ENCODE data around the gene OR10A6. TPM values are rescaled to one million over a fixed set of nuclear protein-coding genes. Genes with fewer than 3 reads are reported as not detected.

Gene OR10A6
- total and polyA plus RNA-seq, 9 of the 15 experiments (the other 6 are each of a cell fraction or from before 2014, with no cell fraction given) = not detected

GRCh38 chr11:7931168-7931567 is at the start of gene OR10A6 (continued):
- no peak for TF ChIP-seq ZBTB33 (CRISPR knock-in tag; IDR thresholded peaks at IDR 0.05)

- CTCF ChIA-PET (ENCODE audit: low intra/inter-chr PET ratio) = no interaction called here
- 21% methylated on average over 5 of the region's 5 CpGs for WGBS (ENCODE audit: insufficient coverage, low coverage, missing lambda C conversion rate)
- no peak overlapping the region for H3K4me3 ChIP-seq
- TF ChIP-seq HES1 (IDR thresholded peaks at IDR 0.05; ENCODE audit: low read depth) (no peak), HNRNPH1 (optimal IDR thresholded peaks at IDR 0.05; ENCODE audit: low read depth, low read length) (no peak), CEBPB (tag; IDR thresholded peaks at IDR 0.05) (peak; percentile 95), ZNF253 (CRISPR knock-in tag; conservative IDR thresholded peaks at IDR 0.05) (no peak), KLF13 (tag; IDR thresholded peaks at IDR 0.05; ENCODE audit: borderline replicate concordance, low read depth) (no peak), NFE2L1 (tag; IDR thresholded peaks at IDR 0.05; ENCODE audit: borderline replicate concordance, low read depth) (no peak), SMARCE1 (IDR thresholded peaks at IDR 0.05) (no peak), HOXB6 (CRISPR knock-in tag; IDR thresholded peaks at IDR 0.05; ENCODE audit: borderline replicate concordance) (no peak), TEAD1 (CRISPR knock-in tag; IDR thresholded peaks at IDR 0.05) (no peak), CC2D1A (IDR thresholded peaks at IDR 0.05) (no peak), TEAD4 (IDR thresholded peaks at IDR 0.05; ENCODE audit: low read length) (peak; percentile 49; the same call in 1 of the 2 replicates), TEAD4 (CRISPR knock-in tag; IDR thresholded peaks at IDR 0.05; ENCODE audit: borderline replicate concordance) (no peak)
- TF ChIP-seq, protein P1, sequence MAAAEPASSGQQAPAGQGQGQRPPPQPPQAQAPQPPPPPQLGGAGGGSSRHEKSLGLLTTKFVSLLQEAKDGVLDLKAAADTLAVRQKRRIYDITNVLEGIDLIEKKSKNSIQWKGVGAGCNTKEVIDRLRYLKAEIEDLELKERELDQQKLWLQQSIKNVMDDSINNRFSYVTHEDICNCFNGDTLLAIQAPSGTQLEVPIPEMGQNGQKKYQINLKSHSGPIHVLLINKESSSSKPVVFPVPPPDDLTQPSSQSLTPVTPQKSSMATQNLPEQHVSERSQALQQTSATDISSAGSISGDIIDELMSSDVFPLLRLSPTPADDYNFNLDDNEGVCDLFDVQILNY (CRISPR knock-in tag; IDR thresholded peaks at IDR 0.05) = no peak
- TF ChIP-seq, protein P2, sequence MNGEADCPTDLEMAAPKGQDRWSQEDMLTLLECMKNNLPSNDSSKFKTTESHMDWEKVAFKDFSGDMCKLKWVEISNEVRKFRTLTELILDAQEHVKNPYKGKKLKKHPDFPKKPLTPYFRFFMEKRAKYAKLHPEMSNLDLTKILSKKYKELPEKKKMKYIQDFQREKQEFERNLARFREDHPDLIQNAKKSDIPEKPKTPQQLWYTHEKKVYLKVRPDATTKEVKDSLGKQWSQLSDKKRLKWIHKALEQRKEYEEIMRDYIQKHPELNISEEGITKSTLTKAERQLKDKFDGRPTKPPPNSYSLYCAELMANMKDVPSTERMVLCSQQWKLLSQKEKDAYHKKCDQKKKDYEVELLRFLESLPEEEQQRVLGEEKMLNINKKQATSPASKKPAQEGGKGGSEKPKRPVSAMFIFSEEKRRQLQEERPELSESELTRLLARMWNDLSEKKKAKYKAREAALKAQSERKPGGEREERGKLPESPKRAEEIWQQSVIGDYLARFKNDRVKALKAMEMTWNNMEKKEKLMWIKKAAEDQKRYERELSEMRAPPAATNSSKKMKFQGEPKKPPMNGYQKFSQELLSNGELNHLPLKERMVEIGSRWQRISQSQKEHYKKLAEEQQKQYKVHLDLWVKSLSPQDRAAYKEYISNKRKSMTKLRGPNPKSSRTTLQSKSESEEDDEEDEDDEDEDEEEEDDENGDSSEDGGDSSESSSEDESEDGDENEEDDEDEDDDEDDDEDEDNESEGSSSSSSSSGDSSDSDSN (IDR thresholded peaks at IDR 0.05; ENCODE audit: borderline replicate concordance in 1 of 2, low read depth in 2 of 2, low read length in 2 of 2) = no peak
These were observed 46.3 kb upstream of the OR10A6 start for GRCh38 chr11:7977232-7977917.

More at GRCh38 chr11:7977232-7977917, 46.3 kb upstream of the OR10A6 start:
- FAIRE-seq (peak; percentile 11), ATAC-seq (peak; percentile 71), DNase-seq (ENCODE audit: extremely low read depth in 1 of 4, low spot score in 3 of 4) (peak in 1 of 4 experiments; percentile 2)
- H3K27ac ChIP-seq (ENCODE audit: extremely low read depth, low read depth, low read length) = no peak overlapping the region
- H3K27me3 ChIP-seq (ENCODE audit: control insufficient read depth in 2 of 2, insufficient read depth in 2 of 2, low read length in 2 of 2) = no peaks in the 10 kb centered on the region
- H3K9ac ChIP-seq (ENCODE audit: insufficient read depth in 1 of 2, low read depth in 2 of 2, low read length in 2 of 2) = no peak overlapping the region
- H3K4me2 ChIP-seq (ENCODE audit: insufficient read depth, low read length) = peak overlapping the region; percentile 38
- intact Hi-C loops (cut with micrococcal nuclease) = no loop called here
- no peaks in the 10 kb centered on the region for H3K79me2 ChIP-seq (ENCODE audit: control insufficient read depth, insufficient read depth, low read length)
- no peaks in the 10 kb centered on the region for H3K9me3 ChIP-seq (replicated peaks; ENCODE audit: control insufficient read depth, insufficient read depth, low read depth, low read length)
- no peaks in the 10 kb centered on the region for H3K9me1 ChIP-seq (ENCODE audit: control insufficient read depth, insufficient read depth, low read length)
- H3K36me3 ChIP-seq (ENCODE audit: control insufficient read depth, insufficient read depth, low read length) = no peaks in the 10 kb centered on the region
- POLR2A ChIA-PET = interaction anchor here (1.1 kb wide), 2 partner anchors 10 to 17 kb away, joined by 3 read pairs; partner anchors contain the start of gene EIF3F
- no peaks in the 10 kb centered on the region for H3K4me1 ChIP-seq (replicated peaks in 1 of 2; ENCODE audit: control insufficient read depth in 2 of 2, insufficient read depth in 2 of 2, low read length in 2 of 2)
- no peaks in the 10 kb centered on the region for H4K20me1 ChIP-seq (replicated peaks; ENCODE audit: control insufficient read depth, insufficient read depth, low read length)
- no TSS peak for BruUV-seq (replicated peaks)
- peak overlapping the region; percentile 29; the same call in 1 of the 2 replicates for H2AFZ ChIP-seq (ENCODE audit: low read depth, low read length)
- in situ Hi-C loops (cut with MboI) = no loop called here

Measured in K562 (cell line).